ENCODE results near the gene DEDD2. TPM values are rescaled to one million over a fixed set of nuclear protein-coding genes. Genes with fewer than 3 reads are reported as not detected.
A peak's percentile ranks its signal among the peaks of the same experiment; 100 is the strongest.

The DEDD2 gene
- polyA plus RNA-seq, 1 of the 3 experiments (the other 2 are of a cell fraction) = 30.2 TPM

GRCh38 chr19:42242512-42243409 lies 25.3 kb upstream of the DEDD2 start, which contains the start of gene GSK3A (continued):
- TF ChIP-seq FOSL2 (IDR thresholded peaks at IDR 0.05; ENCODE audit: borderline replicate concordance, low read depth) (no peak), MEF2A (IDR thresholded peaks at IDR 0.05; ENCODE audit: borderline replicate concordance, low read depth) (no peak), JUND (IDR thresholded peaks at IDR 0.05) (no peak; the same call in 1 of the 2 replicates), NRF1 (IDR thresholded peaks at IDR 0.05; ENCODE audit: low read depth, low read length) (0 out of 2 replicates have a peak, but pooled peaks have one; percentile 1), EZH2phosphoT487 (IDR thresholded peaks at IDR 0.05; ENCODE audit: borderline replicate concordance, low read depth) (no peak), GATA2 (CRISPR knock-in tag; IDR thresholded peaks at IDR 0.05) (no peak), EP300 (IDR thresholded peaks at IDR 0.05; ENCODE audit: borderline replicate concordance in 1 of 2, low read depth in 1 of 2, low read length in 1 of 2) (peak in 1 of 2 experiments; percentile 10; a peak in 1 of 4 replicates), REST (IDR thresholded peaks at IDR 0.05; ENCODE audit: low read depth, low read length) (peak; percentile 32; the same call in 1 of the 2 replicates)

GRCh38 chr19:42242069-42242511 lies 24.6 kb upstream of the DEDD2 start:
- WGBS (ENCODE audit: low lambda C conversion rate) = 0% methylated on average over 15 of the region's 49 CpGs
- H3K27ac ChIP-seq (ENCODE audit: low read depth in 2 of 2, low read length in 1 of 2) = peak overlapping the region; percentile 51 to 95; a peak in 3 of 4 replicates
- peaks cover 53% of the 10 kb centered on the region for H3K79me2 ChIP-seq (ENCODE audit: insufficient read depth)
- peak overlapping the region; percentile 76 for H3K4me2 ChIP-seq
- H3K9me2 ChIP-seq = no peaks in the 10 kb centered on the region
- TF ChIP-seq USF2 (IDR thresholded peaks at IDR 0.05; ENCODE audit: borderline replicate concordance, low read depth, low read length) = no peak
- TF ChIP-seq FOXM1 (IDR thresholded peaks at IDR 0.05; ENCODE audit: low read depth) = no peak
- no peak for TF ChIP-seq REST (IDR thresholded peaks at IDR 0.05; ENCODE audit: low read depth, low read length)
- TF ChIP-seq CTCF (IDR thresholded peaks at IDR 0.05) = no peak
- no peak; the same call in 1 of the 2 replicates for TF ChIP-seq SIN3A (IDR thresholded peaks at IDR 0.05; ENCODE audit: borderline replicate concordance, low read depth, low read length)
- no peak for TF ChIP-seq EZH2phosphoT487 (IDR thresholded peaks at IDR 0.05; ENCODE audit: borderline replicate concordance, low read depth)
- POLR2A ChIA-PET = interaction anchor here (1.0 to 3.0 kb wide), 3 partner anchors 8 to 166 kb away, joined by 4 to 28 read pairs (median 8); partner anchors contain the start of gene ZNF574
- H4K20me1 ChIP-seq (ENCODE audit: insufficient read depth) = peaks cover 14% of the 10 kb centered on the region
- no peaks in the 10 kb centered on the region for H3K27me3 ChIP-seq (ENCODE audit: insufficient read depth)
- H3K9ac ChIP-seq = peak overlapping the region; percentile 86
- CTCF ChIA-PET = interaction anchor here (1.3 to 14.8 kb wide), 9 partner anchors 9 to 161 kb away, joined by 3 to 205 read pairs (median 4); partner anchors contain the start of gene ERF
- peak; percentile 59 for DNase-seq
- peaks cover 11 to 22% of the 10 kb centered on the region in 2 experiments for H3K36me3 ChIP-seq (replicated peaks in 1 of 2; ENCODE audit: control insufficient read depth in 1 of 2, insufficient read depth in 2 of 2, low read length in 1 of 2)
- no peaks in the 10 kb centered on the region for H3K9me3 ChIP-seq
- H2AFZ ChIP-seq (ENCODE audit: low read depth) = no peak overlapping the region
- H3K4me3 ChIP-seq (ENCODE audit: low read depth in 2 of 2, low read length in 1 of 2) = peak overlapping the region; percentile 62 to 84
- peaks cover 19 to 30% of the 10 kb centered on the region in 2 experiments for H3K4me1 ChIP-seq (ENCODE audit: control insufficient read depth in 1 of 2, insufficient read depth in 2 of 2, low read depth in 1 of 2, low read length in 1 of 2)
- peaks cover 37% of the 10 kb centered on the region for H3F3A ChIP-seq (replicated peaks; ENCODE audit: insufficient read depth)
